ELR (cell line): ENCODE results near the gene SDK2.
A peak's percentile ranks its signal among the peaks of the same experiment; 100 is the strongest.

Source experiments
- DNase-seq: peaks from one replicate; pipeline ENCODE4 v3.0.0-alpha.2; 2015; ENCODE audit warnings: low read depth

Gene SDK2

GRCh38 chr17:73644145-73645049 is at the start of gene SDK2:
Gene SDK2 (minus strand): TSS chr17:73644445. CDS start chr17:73644088, 357 bp downstream.
- DNase-seq: no peak

- DNase-seq: no peak
These were observed 48.8 kb upstream of the SDK2 start for GRCh38 chr17:73693071-73693470.

- no peak for DNase-seq
These were observed 47.1 kb upstream of the SDK2 start for GRCh38 chr17:73691321-73691766.

- DNase-seq: no peak
These were observed 46.4 kb upstream of the SDK2 start for GRCh38 chr17:73690676-73691075.

- DNase-seq: no peak
These were observed 45.5 kb upstream of the SDK2 start for GRCh38 chr17:73689596-73690275.

- no peak for DNase-seq
These were observed 42.7 kb upstream of the SDK2 start for GRCh38 chr17:73686961-73687360.

- DNase-seq: no peak
These were observed 41.9 kb upstream of the SDK2 start for GRCh38 chr17:73686126-73686525.

- DNase-seq: no peak
These were observed 39.9 kb upstream of the SDK2 start for GRCh38 chr17:73684183-73684582.

GRCh38 chr17:73683771-73684170 is 39.5 kb upstream of the SDK2 start:
- no peak for DNase-seq

- no peak for DNase-seq
These were observed 37.7 kb upstream of the SDK2 start for GRCh38 chr17:73681946-73682345.

GRCh38 chr17:73679476-73679875 is 35.2 kb upstream of the SDK2 start:
- no peak for DNase-seq

GRCh38 chr17:73678999-73679398 is 34.8 kb upstream of the SDK2 start:
- no peak for DNase-seq

GRCh38 chr17:73669771-73670170 is 25.5 kb upstream of the SDK2 start:
- no peak for DNase-seq

GRCh38 chr17:73667181-73667959 is 23.1 kb upstream of the SDK2 start:
- no peak for DNase-seq

GRCh38 chr17:73663614-73664013 is 19.4 kb upstream of the SDK2 start:
- DNase-seq: no peak

- no peak for DNase-seq
These were observed 16.1 kb upstream of the SDK2 start for GRCh38 chr17:73660366-73660765.

GRCh38 chr17:73658821-73659515 is 14.7 kb upstream of the SDK2 start:
- DNase-seq: no peak

GRCh38 chr17:73657473-73658116 is 13.3 kb upstream of the SDK2 start:
- peak; percentile 16 for DNase-seq

GRCh38 chr17:73654241-73654640 is 10.0 kb upstream of the SDK2 start:
- DNase-seq: no peak

GRCh38 chr17:73653810-73654209 is 9.6 kb upstream of the SDK2 start:
- no peak for DNase-seq

- no peak for DNase-seq
These were observed 8.7 kb upstream of the SDK2 start for GRCh38 chr17:73652886-73653480.
